GM19240 (cell line): ENCODE results near the gene RPS4Y1.
"Not testable (repeated sequence)": the region's sequence is repeated elsewhere in the genome, so short reads cannot be mapped to it uniquely, and the experiment has no call there.

Experiments used
- DNase-seq: peaks from one replicate; pipeline ENCODE4 v3.0.0; 2011; ENCODE audit warnings: low spot score; ENCODE audit not compliant: insufficient read length

Gene RPS4Y1

GRCh38 chrY:2841471-2841893 is at the start of gene RPS4Y1:
RPS4Y1 (plus strand) TSS chrY:2841602; CDS start chrY:2841625, 23 bp downstream.
- no peak for DNase-seq

DNA sequence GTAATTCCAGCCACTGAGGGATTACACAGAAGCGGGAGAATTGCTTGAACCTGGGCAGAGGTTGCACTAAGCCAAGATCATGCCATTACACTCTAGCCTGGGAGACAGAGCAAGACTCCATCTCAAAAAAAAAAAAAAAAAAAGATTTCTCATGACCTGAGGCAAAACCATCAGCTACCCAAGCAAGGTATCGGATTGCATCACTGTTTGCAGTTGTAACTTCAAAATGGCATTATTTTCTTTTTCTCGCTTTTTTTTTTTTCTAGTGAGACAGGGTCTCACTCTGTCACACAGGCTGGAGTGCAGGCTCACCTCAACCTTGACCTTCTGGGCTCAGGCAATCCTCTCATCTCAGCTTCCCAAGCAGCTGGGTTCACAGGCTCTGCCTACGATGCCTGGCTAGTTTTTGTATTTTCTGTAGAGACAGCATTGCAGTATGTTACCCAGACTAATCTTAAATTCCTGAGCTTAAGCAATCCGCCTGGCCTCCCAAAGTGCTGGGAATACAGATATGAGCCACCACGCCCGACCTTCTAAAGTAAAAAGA is 44.4 kb upstream of the RPS4Y1 start:
- DNase-seq = no peak

- no peak for DNase-seq
These were observed 43.4 kb upstream of the RPS4Y1 start for GRCh38 chrY:2797991-2798390.

- no peak for DNase-seq
These were observed 41.2 kb upstream of the RPS4Y1 start for GRCh38 chrY:2800246-2800645.

DNA sequence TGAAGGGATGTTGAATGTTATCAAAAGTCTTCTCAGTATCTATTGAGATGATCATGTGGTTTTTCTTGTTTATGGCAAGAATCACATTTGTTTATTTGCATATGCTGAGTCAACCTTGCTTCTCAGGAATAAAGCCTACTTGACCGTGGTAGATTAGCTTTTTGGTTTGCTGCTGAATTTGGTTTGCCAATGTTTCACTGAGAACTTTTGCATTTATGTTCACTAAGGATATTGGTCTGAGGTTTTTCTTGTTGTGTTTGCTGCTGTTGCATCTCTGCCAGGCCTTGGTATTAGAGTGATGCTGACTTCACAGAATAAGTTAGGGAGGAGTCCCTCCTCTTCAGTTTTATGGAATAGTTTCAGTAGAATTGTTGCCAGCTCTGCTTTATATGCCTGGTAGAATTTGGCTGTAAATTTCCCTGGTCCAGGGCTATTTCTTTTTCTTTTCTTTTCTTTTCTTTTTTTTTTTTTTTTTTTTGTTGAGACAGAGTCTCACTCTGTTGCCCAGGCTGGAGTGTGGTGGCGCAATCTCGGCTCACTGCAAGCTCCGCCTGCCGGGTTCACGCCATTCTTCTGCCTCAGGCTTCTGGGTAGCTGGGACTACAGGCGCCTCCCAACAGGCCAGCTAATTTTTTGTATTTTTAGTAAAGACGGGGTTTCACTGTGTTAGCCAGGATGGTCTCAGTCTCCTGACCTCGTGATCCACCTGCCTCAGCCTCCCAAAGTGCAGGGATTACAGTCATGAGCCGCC is 24.1 kb upstream of the RPS4Y1 start:
- DNase-seq = not testable (repeated sequence)

- no peak for DNase-seq
These were observed 16.9 kb upstream of the RPS4Y1 start for GRCh38 chrY:2824471-2824870.

- DNase-seq = no peak
These were observed 12.9 kb upstream of the RPS4Y1 start for GRCh38 chrY:2828497-2828896.

- no peak for DNase-seq
These were observed 6.2 kb upstream of the RPS4Y1 start for GRCh38 chrY:2835230-2835629.

GRCh38 chrY:2837078-2837477 is 4.3 kb upstream of the RPS4Y1 start:
- DNase-seq = no peak

- no peak for DNase-seq
These were observed 3.5 kb upstream of the RPS4Y1 start for GRCh38 chrY:2837932-2838331.

- no peak for DNase-seq
These were observed 5.4 kb downstream of the RPS4Y1 start for GRCh38 chrY:2846791-2847190.

GRCh38 chrY:2848384-2848783 is 7.0 kb downstream of the RPS4Y1 start:
- DNase-seq = no peak

- DNase-seq = no peak
These were observed 8.0 kb downstream of the RPS4Y1 start for GRCh38 chrY:2849368-2849767.

DNA sequence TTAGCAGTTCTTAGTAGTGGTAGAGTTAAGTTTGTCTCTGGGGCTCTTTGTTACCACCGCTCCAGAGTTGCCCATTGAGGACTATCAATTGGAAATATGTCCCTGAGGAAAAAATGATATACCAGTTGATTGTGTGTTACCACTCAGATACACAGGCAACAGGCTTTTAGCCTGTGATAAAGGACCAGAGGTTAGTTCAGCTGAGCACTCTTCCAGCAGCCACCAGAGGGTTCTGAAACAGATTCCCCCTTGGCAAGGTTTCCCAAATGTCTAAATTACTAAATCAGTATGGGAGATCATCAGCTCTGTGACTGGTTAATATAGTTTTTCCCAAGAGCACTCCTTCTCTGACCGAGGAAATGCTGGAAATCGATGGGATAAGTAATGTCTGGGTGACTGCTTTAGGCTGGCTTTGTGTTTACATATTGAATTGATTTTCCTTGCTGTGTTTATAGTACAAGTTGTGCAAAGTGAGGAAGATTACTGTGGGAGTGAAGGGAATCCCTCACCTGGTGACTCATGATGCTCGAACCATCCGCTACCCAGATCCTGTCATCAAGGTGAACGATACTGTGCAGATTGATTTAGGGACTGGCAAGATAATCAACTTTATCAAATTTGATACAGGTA is 12.9 kb downstream of the RPS4Y1 start:
- no peak for DNase-seq

DNA sequence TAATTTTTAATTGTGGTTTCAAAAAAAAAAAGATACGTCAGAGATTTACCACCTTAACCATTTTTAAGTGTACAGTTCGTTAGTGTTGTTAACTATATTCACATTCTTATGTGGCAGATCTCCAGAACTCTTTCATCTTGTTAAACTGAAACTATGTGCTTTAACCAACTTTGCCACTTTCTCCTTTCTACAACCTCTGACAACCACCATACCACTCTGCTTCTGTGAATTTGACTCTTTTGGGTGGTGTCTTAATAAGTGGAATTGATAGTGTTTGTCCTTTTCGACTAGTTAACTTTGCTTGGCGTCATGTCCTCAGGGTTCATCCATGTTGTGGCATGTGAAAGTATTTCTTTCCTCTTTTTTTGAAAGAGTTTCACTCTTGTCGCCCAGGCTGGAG is 15.7 kb downstream of the RPS4Y1 start:
- DNase-seq = no peak

GRCh38 chrY:2857686-2858085 is 16.3 kb downstream of the RPS4Y1 start:
- no peak for DNase-seq

DNA sequence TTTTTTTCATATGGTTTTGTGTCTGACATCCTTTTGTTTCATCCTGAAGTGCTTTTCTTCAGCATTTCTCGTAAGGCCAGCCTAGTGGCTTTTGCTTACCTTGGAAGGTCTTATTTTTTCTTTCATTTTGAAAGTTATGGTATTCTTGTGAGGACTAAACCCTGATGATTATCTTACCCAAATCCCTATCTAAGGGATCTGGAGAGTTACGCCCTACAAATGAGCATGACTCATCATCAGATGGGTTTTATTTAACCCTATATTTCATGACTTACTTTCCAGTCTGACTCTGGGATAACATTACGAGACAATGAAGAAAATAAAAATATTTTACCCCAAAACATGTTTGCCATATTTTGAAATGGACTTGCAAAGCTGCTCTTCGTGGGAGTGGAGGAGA is 18.4 kb downstream of the RPS4Y1 start:
- no peak for DNase-seq

DNA sequence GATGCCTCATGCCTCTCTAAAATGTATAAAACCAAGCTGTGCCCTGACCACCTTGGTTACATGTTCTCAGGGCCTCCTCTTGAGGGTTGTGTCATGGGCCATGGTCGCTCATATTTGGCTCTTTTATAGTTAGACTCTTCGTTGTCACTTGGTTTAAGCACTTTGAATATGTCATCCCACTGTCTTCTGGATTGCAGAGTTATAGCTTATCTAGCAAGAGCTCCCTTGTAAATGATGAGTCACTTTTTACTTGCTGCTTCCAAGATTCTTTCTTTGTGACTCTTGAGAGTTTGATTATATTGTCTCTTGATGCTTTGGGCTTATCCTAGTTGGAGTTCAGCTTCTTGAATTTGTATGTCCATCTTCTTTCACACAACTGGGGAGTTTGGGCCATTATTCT is 19.1 kb downstream of the RPS4Y1 start:
- no peak for DNase-seq

GRCh38 chrY:2866581-2866980 is 25.2 kb downstream of the RPS4Y1 start:
- DNase-seq = no peak

DNA sequence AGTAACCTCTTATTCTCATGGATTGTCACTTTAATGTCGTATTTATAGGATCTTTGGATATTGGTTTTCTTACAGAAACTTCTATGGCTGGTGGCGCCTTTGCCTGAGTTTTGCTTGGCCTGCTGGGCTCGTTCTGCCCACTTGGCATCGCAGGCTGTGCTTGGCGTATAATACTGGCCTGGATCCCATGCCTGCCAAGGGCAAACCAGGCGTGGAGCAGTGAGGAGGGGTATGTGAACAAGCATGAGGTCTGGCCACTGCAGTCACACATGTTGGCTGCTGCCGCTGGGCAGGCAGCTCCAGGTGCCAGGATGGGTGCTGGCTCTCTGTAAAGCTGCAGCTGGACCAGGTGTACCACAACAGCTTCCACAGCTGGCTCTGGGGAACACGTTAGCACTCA is 26.1 kb downstream of the RPS4Y1 start:
- DNase-seq = no peak

DNA sequence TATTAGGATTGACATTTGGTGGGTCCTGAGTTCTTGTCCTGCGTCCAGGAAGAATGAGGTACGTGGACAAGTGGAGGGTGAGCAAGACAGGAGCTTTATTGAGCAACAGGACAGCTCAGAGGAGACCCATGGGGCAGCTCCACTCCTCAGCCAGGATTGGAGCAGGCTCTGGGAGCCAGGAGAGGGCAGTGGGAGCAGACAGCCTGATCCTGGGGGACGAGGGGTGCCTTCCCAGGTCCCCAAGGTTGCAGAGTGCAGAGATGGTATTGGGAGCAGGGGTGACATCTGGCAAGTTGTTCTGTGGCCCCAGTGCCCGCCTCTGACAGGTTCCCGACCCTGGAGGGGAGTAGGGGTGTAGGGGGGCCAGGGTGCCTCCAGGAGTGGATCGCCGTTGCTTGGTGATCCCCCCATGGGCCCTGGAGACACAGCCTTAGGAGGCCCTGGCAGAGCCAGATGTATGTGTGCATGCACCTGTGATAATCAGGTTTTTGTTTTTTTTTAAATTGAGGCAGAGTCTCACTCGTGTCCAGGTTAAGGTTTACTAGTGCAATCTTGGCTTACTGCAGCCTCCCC is 26.7 kb downstream of the RPS4Y1 start:
- DNase-seq = no peak

DNA sequence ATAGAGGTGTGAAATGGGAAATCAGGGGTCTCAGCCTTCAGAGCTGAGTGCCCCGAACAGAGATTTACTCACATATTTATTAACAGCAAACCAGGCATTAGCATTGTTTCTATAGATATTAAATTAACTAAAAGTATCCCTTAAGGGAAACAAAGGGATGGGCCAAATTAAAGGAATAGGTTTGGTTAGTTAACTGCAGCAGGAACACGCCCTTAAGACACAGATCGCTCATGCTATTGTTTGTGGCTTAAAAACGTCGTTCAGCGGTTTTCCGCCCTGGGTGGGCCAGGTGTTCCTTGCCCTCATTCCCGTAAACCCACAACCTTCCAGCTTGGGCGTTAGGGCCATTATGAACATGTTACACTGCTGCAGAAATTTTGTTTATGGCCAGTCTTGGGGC is 30.8 kb downstream of the RPS4Y1 start:
- DNase-seq = not testable (repeated sequence)
